Gastroesophageal sphincter (tissue), 4 donors: ENCODE results near the gene GMIP. TPM values are rescaled to one million over a fixed set of nuclear protein-coding genes. Genes with fewer than 3 reads are reported as not detected.
"Not testable (repeated sequence)": the region's sequence is repeated elsewhere in the genome, so short reads cannot be mapped to it uniquely, and the experiment has no call there.

ENCODE experiments used
- ATAC-seq: fragments of 150-250 bp; one replicate; pipeline ENCODE4 v1.9.1; 2016; ENCODE audit warnings: mild to moderate bottlenecking, moderate library complexity
- H3K27ac ChIP-seq, 4 donors: fragments of 200-600 bp; sonication (generic) in 3 of 4; 1 replicate in 3 of 4; 2 replicates in 1 of 4; pipeline ENCODE4 v1.5.1; 2016 to 2019
- H3K27me3 ChIP-seq: fragments of 200-600 bp; sonication (generic); one replicate; pipeline ENCODE4 v1.5.1; 2019
- H3K36me3 ChIP-seq, 2 donors: fragments of 200-600 bp; sonication (generic); one replicate each; pipeline ENCODE4 v1.5.1; 2019; ENCODE audit warnings: control low read depth in 1 of 2
- H3K4me1 ChIP-seq, 3 donors: fragments of 200-600 bp; sonication (generic); 1 replicate in 2 of 3; 2 replicates in 1 of 3; pipeline ENCODE4 v1.5.1; 2016 to 2019; ENCODE audit warnings: control low read depth in 2 of 3
- H3K4me3 ChIP-seq, 2 donors: fragments of 200-600 bp; sonication (generic); one replicate each; pipeline ENCODE4 v1.5.1; 2019; ENCODE audit warnings: mild to moderate bottlenecking in 1 of 2, moderate library complexity in 1 of 2
- H3K9me3 ChIP-seq, 3 donors: fragments of 200-600 bp; sonication (generic); one replicate each; pipeline ENCODE4 v1.5.1; 2017 to 2019; ENCODE audit warnings: control low read depth in 2 of 3
- CTCF ChIP-seq, 4 experiments: fragments of 200-600 bp in 2 of 4; fragments of 450-650 bp in 2 of 4; sonication (generic) in 1 of 4; IDR thresholded peaks; one replicate each; pipeline ENCODE4 v1.5.1; 2017 to 2019; ENCODE audit warnings: antibody characterized with exemption in 4 of 4, mild to moderate bottlenecking in 2 of 4, moderate library complexity in 2 of 4
- EP300 ChIP-seq: sonication (generic); formaldehyde crosslinking; IDR thresholded peaks from one replicate; pipeline ENCODE4 v1.6.1; 2017; ENCODE audit warnings: antibody characterized with exemption, mild to moderate bottlenecking
- POLR2A ChIP-seq, 2 donors: fragments of 450-650 bp; IDR thresholded peaks; one replicate each; pipeline ENCODE4 v1.6.1; 2017; ENCODE audit warnings: antibody characterized with exemption in 2 of 2, mild to moderate bottlenecking in 2 of 2, moderate library complexity in 1 of 2
- POLR2AphosphoS5 ChIP-seq: sonication (generic); formaldehyde crosslinking; IDR thresholded peaks from one replicate; pipeline ENCODE4 v1.6.1; 2017; ENCODE audit warnings: antibody characterized with exemption
- WGBS, 2 donors: methylation state at CpG; one replicate each; pipeline ENCODE4 v1.1.5; 2018; ENCODE audit warnings: low coverage in 1 of 2; 5-methylcytosine and 5-hydroxymethylcytosine counted together
- total RNA-seq, 4 donors: library from RNA; depleted of rRNA; stranded (reverse); fragments of >200 nt; gene quantifications; one replicate each; pipeline ENCODE4 v1.1.0, GENCODE V29; 2016

The GMIP gene
- total RNA-seq, 4 donors from 2014 or later = 7.7 to 11.2 (median 8.0) TPM

- 0 to 12% methylated on average over 8 to 13 of the region's 36 CpGs for whole genome bisulfite sequencing, 2 donors
- Histone ChIP-seq H3K9me3 (no peaks in the 10 kb centered on the region), H3K36me3 (peaks cover 0 to 12% of the 10 kb centered on the region in 2 donors), H3K4me1 (peaks cover 0 to 25% (median 4%) of the 10 kb centered on the region in 3 donors), H3K27me3 (no peaks in the 10 kb centered on the region), H3K27ac (peak within 1 kb of the TSS; percentile 31 to 88 (median 88)), H3K4me3 (peak within 1 kb of the TSS; percentile 71 to 90)
- ATAC-seq = peak; percentile 76
- TF ChIP-seq EP300 (no peak), POLR2A (IDR thresholded peaks at IDR 0.05) (peak in 1 of 2 donors; percentile 22), CTCF (IDR thresholded peaks at IDR 0.05) (no peak), POLR2AphosphoS5 (peak; percentile 31)
Observed at GRCh38 chr19:19668230-19669012, 25.0 kb upstream of the GMIP start, which contains the start of gene ZNF101. Gene ZNF101, plus strand, starts transcription at chr19:19668839. Its CDS starts 125 bp downstream, at chr19:19668964.

- not testable (repeated sequence) for H3K9me3 ChIP-seq, H3K27ac ChIP-seq, H3K27me3 ChIP-seq, ATAC-seq, H3K4me3 ChIP-seq
- WGBS, 2 donors = 88 to 93% methylated on average over 15 to 21 of the region's 22 CpGs
- H3K4me1 ChIP-seq = peaks cover 0 to 52% (median 22%) of the 10 kb centered on the region in 3 donors
- H3K36me3 ChIP-seq = peaks cover 0 to 12% of the 10 kb centered on the region in 2 donors
Observed at GRCh38 chr19:19665420-19665948, 22.0 kb upstream of the GMIP start.

- Histone ChIP-seq H3K36me3 (peaks cover 0 to 32% of the 10 kb centered on the region in 2 donors), H3K27me3 (no peaks in the 10 kb centered on the region), H3K4me1 (peaks cover 0 to 38% (median 18%) of the 10 kb centered on the region in 3 donors), H3K27ac (peak within 1 kb of the TSS; percentile 70 to 95 (median 90)), H3K4me3 (peak within 1 kb of the TSS; percentile 78 to 98), H3K9me3 (no peaks in the 10 kb centered on the region)
- ATAC-seq = peak; percentile 98
- TF ChIP-seq POLR2A (IDR thresholded peaks at IDR 0.05) (peak; percentile 9 to 55), CTCF (IDR thresholded peaks at IDR 0.05) (peak in 3 of 4 experiments; percentile 26 to 43 (median 41)), EP300 (no peak), POLR2AphosphoS5 (peak; percentile 82)
- no CpG with 5 or more reads among the region's 85 CpGs for WGBS, 2 donors
Observed at GRCh38 chr19:19663256-19664120, 20.0 kb upstream of the GMIP start, which contains the start of gene ATP13A1. Gene ATP13A1, minus strand, starts transcription at chr19:19663676. Its CDS starts 10 bp downstream, at chr19:19663666.

- no peaks in the 10 kb centered on the region for H3K27me3 ChIP-seq
- no peak for ATAC-seq
- H3K4me3 ChIP-seq = peak overlapping the region; percentile 78 to 98
- no peak for TF ChIP-seq EP300
- TF ChIP-seq POLR2A (IDR thresholded peaks at IDR 0.05) = no peak
- TF ChIP-seq CTCF (IDR thresholded peaks at IDR 0.05) = no peak
- no peak for TF ChIP-seq POLR2AphosphoS5
- H3K4me1 ChIP-seq = peaks cover 0 to 32% (median 18%) of the 10 kb centered on the region in 3 donors
- H3K27ac ChIP-seq = peak overlapping the region; percentile 35 to 95 (median 90)
- H3K36me3 ChIP-seq = peaks cover 0 to 38% of the 10 kb centered on the region in 2 donors
- no peaks in the 10 kb centered on the region for H3K9me3 ChIP-seq
- WGBS, 2 donors = 13 to 25% methylated on average over 7 to 9 of the region's 17 CpGs
Observed at GRCh38 chr19:19662871-19663255, 19.4 kb upstream of the GMIP start.

GRCh38 chr19:19662344-19662743, 18.9 kb upstream of the GMIP start:
- TF ChIP-seq POLR2AphosphoS5 (no peak), POLR2A (IDR thresholded peaks at IDR 0.05) (no peak), EP300 (no peak), CTCF (IDR thresholded peaks at IDR 0.05) (no peak)
- Histone ChIP-seq H3K9me3 (no peaks in the 10 kb centered on the region), H3K27me3 (no peaks in the 10 kb centered on the region), H3K27ac (peak overlapping the region in 3 of 4 donors; percentile 87 to 95 (median 92)), H3K4me3 (peak overlapping the region in 1 of 2 donors; percentile 98), H3K36me3 (peaks cover 0 to 43% of the 10 kb centered on the region in 2 donors), H3K4me1 (peaks cover 0 to 32% (median 18%) of the 10 kb centered on the region in 3 donors)
- ATAC-seq = no peak
- WGBS, 2 donors = 81 to 86% methylated on average over 5 to 7 of the region's 8 CpGs
